Stimulated activated CD8-positive, alpha-beta memory T cell treated with anti-CD3 and anti-CD28 coated beads, Interleukin-12 subunit alpha, Interleukin-12 subunit beta, amount 100 ng/mL, for 24 hours (primary cell): ENCODE data around the gene BMPR2.
"Not testable (repeated sequence)": the region's sequence is repeated elsewhere in the genome, so short reads cannot be mapped to it uniquely, and the experiment has no call there.

ENCODE experiments used
- DNase-seq: peaks from one replicate; pipeline ENCODE4 v3.0.0-alpha.2; 2020; ENCODE audit errors: extremely low read depth

BMPR2 gene

DNA sequence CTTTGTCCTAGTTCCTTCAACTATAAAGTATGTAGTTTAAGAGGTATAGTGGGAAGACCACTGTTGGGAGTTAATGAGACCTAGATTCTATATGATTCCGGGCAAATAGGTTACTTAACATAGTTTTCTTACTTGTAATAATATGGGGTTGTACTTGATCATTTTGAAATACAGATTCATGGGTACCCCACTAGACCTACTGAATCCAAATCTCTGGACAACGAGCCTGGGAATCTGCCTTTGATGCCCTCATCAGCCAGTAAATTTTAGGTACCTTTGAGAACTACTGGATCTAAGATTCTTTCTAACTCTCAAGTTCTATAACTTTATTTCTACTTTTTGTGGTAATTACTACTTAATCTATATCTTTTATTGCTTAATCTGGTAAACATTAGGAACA is 6.6 kb downstream of the BMPR2 start:
- no peak for DNase-seq

DNA sequence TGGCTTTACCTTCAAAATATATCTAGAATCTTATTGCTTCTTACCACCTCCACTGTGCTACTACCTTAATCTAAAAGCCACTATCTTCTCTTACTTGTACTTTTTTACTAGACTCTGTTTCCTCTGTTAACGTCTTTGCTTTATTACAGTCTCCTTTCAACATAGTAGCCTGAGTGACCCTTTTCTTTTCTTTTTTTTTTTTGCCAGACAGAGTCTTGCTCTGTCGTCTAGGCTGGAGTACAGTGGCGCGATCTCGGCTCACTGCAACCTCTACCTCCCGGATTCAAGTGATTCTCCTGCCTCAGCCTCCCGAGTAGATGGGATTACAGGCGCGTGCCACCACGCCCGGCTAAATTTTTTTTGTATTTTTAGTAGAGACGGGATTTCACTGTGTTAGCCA is 10.4 kb downstream of the BMPR2 start:
- not testable (repeated sequence) for DNase-seq

DNA sequence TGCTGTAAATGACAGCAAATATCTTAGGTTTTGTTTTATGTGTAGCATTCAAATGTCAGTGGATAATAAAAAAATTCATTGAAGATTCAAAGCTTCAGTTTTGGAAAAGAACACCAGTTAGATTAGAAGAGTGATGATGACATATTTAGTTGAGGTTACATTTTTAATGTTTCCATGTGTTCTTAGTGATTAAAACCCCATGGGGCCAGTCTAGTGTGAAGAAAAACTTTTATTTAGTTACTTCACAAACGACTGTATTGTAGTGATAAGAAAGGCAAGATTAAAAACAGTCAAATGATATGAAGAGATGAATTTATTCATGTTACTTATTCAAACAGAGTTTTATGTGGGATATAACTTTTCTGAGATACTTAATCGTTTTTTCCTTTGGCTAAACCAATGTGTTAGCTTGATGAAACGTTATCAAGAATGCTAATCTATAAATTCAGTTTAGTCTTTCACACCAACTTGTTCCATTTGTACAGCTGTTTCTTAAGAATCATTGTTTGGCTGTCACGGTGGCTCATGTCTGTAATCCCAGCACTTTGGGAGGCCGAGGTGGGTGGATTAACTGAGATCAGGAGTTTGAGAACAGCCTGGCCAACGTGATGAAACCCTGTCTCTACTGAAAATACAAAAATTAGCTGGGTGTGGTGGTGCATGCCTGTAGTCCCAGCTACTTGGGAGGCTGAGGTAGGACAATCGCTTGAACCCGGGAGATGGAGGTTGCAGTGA is 11.6 kb downstream of the BMPR2 start:
- no peak for DNase-seq

DNA sequence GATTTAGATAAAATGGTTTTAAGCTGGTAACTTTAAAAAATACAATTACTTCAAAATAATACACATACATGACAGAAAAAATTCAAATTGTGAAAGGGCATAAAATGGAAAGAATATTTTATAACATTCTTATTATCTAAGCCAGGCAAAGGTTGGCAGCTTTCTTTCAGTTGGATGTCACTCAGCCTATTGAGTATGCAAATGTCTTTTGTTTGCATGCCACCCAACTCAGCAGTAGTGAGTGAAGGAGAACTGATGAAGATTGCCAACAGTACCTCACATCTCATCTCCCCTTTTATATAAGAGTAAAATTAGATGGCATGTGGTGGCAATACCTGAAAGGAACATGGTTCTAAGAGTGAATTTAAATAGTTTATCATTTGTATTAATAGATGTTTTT is 24.8 kb downstream of the BMPR2 start:
- no peak for DNase-seq

DNA sequence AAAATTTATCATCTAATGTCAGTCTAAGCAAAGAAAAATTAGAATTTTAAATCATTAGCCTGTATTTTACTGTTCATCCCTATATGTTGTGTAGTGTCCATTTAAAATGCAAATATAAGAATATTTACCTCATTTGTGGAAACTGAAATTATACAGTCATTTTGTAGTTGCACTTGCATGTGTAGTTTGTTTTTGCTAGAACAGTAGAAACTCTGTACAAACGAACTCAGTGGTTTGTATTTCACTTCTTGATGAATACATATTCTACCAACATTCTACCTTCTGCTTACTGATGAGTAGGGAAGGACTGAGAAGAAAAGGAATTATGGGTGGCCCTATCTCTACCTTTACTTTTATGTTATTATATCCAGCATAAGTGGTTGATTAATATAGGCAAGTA is 29.7 kb downstream of the BMPR2 start:
- no peak for DNase-seq

DNA sequence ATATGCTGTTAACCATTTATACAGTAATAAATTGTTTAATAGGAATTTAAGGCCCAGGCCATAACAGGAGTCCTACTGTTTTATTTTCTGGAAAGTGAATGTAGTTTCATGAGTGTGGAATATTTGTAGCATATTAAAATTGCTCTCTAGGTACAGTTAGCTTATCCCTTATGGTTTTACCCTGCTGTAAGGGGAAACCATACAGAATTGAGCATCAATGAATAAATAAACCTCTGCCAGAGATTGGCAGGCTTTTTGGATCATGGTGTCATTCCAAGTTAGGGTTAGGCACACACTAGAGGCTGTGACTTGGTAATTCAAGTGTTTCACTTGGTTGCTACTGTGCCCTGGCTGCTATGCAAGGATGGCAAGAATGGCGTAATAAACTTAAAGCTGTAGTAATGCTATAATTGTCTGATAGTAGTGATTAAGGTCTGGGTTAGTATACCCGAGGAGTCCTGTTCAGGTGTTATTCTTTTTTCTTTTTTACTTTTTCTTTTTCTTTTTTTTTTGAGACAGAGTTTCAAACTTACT is 30.4 kb downstream of the BMPR2 start:
- DNase-seq = no peak

DNA sequence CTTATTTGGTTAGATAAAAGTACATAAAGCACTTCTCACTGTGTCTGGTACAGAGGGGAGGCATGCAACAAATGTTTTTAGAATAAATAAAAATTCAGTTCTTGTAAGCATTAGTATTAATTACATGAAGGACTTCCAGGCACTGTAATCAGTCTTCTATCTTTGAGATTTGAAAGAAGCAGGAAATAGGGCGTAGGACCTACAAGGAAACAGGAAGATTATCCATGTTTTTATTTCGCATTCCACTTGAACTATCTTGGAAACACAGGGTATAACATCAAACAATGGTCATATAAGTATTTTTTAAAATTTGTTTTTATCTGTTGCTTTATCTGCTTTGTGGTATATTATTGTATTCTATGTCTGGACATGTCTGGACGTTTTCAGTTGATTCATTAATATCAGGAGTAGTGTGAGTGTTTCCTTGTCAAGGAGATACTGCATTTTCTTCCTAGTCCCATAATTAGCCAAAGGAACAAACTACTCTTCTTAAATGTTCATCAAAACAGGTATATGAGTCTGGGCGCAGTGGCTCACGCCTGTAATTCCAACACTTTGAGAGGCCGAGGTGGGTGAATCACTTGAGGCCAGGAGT is 32.5 kb downstream of the BMPR2 start:
- no peak for DNase-seq

DNA sequence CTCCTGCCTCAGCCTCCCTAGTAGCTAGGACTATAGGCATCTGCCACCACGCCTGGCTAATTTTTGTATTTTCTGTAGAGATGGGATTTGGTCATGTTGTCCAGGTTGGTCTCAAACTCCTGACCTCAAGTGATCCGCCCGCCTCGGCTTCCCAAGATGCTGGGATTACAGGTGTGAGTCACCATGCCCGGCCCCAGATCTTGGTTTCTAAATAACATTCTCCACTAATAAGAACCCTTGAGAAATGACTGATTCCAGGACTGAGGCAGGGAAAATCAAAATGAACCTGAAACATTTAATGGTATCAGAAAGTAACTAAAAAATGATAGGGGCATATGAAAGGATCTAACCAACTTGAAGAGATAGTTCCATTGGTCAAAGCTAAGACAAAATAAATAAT is 34.0 kb downstream of the BMPR2 start:
- no peak for DNase-seq

DNA sequence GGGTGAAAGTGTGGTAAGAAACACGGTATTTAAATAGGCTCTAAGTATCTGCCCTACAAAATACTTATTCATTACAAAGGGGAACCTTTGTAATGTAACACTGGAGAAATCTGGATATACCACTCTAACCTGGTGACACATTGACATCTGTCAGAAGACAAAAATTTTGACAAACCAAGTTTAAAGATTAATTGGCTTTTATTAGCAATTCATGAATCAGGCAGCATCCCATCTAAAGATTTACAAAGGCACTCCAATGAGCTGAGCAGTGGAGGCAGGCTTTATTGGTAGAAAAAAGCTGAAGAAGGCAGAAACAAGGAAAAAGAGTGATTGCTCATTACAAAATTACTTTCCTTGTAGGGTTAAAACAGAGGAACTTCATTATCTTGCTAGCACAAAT is 35.0 kb downstream of the BMPR2 start:
- DNase-seq = no peak

DNA sequence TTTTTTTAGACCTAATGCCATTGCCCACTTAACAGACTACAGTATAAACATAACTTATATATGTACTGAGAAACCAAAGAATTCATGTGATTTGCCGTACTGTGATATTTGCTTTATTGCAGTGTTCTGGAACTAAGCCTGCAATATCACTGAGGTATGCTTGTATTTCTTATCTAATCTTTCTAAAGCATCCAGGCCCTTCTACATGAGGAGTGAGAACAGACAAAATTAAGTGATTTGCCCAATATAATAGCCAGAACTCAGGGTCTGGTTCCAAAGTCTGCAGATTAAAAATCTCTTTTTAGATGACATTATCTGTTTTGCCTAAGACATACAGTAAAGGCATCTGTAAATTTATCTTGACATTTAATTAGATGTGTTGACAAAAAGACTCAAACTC is 41.9 kb downstream of the BMPR2 start:
- DNase-seq = no peak

DNA sequence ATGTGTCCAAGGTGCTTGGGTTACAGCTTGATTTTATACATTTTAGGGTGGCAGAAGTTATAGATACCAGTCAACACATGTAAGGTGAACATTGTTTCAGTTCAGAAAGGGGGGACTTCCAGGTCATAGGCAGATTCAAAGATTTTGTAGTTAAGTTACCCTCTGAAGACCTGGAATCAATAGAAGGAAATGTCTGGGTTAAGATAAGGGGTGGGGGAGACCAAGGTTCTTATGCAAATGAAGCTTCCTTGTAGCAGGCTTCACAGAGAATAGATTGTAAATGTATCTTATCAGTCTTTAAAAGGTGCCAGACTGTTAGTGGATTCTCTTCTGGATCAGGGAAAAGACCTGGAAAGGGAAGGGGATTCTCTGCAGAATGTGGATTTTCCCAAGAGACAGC is 42.4 kb downstream of the BMPR2 start:
- no peak for DNase-seq

DNA sequence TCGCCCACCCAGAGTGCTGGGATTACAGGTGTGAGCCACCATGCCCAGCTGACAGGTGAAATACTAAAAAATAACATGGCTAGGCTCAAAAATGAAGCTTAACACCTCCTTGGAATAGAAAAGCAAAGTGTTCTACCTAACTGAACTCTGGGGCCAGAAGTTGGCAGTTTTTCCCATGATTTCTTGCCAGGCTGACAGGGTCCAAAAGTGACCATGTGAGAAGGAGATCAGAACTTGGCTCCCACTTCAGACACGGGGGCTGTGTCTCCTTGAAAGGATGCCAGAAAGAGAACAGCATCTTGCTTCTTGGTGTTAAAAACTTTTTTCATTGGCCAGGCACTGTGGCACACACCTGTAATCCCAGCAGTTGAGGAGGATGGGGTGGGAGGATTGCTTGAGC is 47.0 kb downstream of the BMPR2 start:
- DNase-seq = no peak

DNA sequence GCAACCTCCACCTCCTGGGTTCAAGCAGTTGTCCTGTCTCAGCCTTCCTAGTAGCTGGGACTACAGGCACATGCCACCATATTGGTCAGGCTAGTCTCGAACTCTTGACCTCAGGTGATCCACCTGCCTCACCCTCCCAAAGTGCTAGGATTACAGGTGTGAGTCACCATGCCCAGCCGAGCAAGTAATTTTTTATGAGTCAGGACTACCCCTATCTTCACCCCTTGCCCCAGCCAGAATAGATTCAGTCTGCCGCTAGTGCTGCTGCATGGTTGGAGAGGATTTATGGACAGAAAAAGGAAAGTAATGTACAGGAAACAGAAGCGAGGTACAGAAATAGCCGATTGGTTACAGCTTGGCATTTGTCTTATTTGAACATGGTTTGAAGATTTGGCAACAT is 48.9 kb downstream of the BMPR2 start:
- no peak for DNase-seq

DNA sequence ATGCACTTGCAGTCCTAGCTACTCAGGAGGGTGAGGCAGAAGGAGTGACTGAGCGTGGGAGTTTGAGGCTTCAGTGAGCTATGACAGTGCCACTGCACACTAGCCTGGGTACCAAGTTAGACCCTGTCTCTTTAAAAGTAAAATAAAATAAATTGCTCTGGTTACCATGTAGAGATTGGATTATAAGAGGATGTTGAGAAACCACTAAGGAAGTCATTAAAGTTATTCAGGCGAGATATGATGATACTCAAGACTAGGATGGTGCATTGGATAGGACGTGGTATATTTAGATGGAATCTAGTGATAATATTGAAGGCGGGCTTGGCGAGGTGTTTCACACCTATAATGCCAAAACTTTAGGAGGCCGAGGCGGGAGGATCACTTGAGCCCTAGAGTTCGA is 50.6 kb downstream of the BMPR2 start:
- DNase-seq = no peak

DNA sequence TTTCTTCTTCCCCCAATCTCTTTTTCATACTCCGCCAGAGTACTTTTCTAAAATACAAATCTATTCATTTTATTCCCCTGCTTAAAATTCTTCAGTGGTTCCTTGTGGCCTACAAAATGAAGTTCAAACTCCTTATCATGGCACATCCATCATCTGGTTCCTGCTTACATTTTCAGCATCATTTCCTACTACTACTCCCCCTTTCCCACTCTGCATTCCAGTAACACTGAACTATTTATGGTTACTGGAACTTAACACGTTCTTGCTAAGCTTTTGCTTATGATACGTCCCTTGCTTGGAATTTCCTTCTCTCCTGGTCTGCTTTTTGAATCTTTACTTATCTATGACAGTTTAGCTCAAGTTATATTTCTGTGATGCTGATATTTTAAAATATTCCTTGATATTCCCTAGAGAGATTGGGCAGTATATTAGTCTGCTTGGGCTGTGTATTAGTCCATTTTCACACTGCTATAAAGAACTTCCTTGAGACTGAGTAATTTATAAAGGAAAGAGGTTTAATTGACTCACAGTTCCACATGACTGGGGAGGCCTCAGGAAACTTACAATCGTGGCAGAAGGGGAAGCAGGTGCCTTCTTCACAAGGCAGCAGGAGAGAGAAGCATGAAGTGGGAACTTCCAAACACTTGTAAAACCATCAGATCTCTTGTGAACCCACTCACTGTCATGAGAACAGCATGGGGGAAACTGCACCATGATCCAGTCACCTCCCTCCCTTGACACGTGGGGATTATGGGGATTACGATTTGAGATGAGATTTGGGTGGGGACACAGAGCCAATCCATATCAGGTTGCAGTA is 53.2 kb downstream of the BMPR2 start:
- no peak for DNase-seq

DNA sequence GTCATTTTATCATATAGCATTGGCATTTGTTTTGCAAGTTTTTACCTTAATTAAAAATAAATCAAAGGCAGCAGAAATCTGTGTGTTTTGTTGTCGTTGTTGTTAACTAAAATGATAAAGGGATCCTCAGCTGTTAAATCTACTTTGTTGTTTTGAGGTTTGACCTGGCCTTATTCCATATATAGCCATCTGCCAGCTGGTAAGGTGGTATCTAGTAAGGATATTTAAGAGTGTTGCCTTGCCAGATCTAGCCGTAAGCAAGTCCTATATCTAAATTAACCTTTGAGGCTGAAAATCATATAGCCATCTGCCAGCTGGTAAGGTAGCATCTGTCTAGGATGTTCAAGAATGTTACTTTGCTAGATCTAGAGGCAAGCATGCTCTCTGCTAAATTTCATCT is 56.6 kb downstream of the BMPR2 start:
- no peak for DNase-seq

DNA sequence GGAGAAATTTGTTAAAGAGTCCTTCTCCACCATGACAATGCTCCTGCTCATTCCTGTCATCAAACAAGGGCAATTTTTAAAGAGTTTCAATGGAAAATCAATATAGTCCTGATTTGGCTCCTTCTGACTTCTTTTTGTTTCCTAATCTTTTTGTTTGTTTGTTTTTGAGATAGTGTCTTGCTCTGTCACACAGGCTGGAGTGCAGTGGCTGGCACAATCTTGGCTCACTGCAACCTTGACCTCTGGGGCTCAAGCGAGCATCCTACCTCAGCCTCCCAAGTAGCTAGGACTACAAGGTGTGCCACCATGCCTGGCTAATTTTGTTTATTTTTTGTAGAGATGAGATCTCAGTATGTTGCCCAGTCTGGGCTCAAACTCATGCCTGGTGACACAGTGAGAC is 58.3 kb downstream of the BMPR2 start:
- no peak for DNase-seq

DNA sequence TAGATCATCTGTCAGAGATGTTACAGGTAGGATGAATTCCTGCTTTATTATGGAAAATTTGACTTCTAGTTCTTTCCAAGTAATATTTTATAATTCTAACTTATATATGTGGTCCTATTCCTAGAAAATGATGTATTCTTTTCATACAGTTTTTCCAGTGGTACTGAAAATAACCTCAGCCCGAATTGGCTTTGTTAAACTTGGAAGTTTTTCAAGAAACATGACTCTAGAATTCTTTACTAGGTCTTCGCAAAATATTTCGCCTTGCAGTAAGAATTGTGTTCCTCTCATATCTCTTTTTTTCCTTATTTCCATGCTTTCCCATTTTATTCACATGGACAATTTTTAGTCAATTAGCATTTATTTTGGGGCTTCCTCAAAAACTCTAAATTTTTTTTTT is 60.5 kb downstream of the BMPR2 start:
- no peak for DNase-seq

DNA sequence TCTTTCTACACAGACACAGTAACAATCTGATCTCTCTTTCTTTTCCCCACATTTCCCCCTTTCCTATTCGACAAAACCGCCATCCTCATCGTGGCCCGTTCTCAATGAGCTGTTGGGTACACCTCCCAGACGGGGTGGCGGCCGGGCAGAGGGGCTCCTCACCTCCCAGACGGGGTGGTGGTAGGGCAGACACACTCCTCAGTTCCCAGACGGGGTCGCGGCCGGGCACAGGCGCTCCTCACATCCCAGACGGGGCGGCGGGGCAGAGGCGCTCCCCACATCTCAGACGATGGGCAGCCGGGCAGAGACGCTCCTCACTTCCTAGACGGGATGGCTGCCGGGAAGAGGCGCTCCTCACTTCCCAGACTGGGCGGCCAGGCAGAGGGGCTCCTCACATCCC is 64.0 kb downstream of the BMPR2 start:
- not testable (repeated sequence) for DNase-seq

DNA sequence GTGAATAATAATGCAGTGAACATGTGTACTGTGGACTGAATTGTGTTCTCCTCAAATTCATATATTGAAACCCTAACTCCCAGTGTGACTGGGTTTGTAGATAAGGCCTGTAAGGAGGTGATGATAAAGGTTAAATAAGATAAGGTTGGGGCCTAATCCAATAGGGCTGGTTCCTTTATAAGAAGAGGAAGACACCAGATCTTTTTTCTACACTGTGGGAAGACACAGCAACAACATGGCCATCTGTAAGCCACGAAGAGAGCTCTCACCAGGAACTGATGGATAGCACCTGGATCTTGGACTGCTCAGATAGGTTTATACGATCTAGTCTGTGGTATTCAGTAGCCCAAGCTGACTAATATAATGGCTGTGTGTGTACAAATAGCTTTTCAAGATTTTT is 66.8 kb downstream of the BMPR2 start:
- DNase-seq = no peak

DNA sequence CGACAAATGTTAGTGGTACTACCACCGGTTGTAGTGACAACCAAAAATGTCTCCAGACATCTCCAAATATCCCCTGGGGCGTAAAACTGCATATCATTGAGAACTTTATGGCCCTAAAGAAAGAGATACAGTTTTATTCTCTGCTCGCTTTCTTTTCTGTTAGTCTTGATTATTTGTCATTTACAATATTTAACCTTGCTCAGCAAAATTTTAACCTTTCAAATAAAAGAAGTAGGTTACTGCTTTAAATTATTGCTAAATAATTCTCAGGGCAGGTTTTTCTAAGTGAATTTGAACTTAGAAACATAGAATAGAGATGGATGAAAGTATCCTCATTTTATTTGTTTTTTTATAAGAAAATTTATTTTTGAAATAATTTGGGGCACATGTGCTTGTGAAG is 67.9 kb downstream of the BMPR2 start:
- DNase-seq = no peak

DNA sequence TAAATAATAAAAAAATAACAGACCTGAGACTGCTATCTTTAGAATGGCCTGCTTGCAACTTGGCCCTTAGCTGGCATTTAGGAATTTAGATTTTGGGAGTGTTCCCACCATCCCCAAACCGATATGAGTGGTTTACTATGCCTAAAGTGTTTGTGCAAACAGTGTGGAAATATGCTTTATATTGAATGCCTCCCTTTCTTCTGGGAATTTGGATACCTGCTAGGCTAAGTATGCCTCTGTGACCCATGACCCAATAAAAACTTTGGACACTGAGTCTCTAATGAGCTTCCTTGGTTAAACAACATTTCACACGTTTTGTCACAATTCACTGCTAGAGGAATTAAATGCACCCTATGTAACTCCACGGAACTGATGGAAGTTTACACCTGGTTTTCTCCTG is 73.2 kb downstream of the BMPR2 start:
- no peak for DNase-seq

DNA sequence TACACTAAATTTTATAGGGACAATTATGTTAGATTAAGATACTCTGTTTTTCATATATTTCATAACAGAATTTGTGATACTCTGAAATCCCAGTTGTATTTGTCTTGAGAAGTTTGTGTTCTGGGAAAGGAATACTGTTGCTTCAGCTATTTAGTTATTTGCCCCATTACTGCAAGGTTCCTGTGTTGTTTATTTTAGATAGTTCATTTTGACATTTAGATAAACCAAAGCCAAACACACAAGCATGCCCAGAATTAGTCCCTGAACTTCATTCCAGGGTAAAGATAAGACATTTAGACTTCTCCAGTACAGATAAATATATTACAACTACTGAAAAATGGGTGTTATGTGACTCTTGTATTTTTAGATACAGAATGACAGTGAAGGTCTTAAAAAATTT is 74.7 kb downstream of the BMPR2 start:
- DNase-seq = no peak
